T47D (cell line): Measurements from ENCODE around the gene MYO16.

Source experiments
- DNase-seq, 2 experiments: peaks; one replicate each; pipeline versions ENCODE4 v3.0.0 to v3.0.0-alpha.2; 2011 to 2012; ENCODE audit warnings: low read depth in 1 of 2, low spot score in 1 of 2
- JUND ChIP-seq: IDR thresholded peaks from 2 replicates; pipeline ENCODE4 v1.6.1; 2012; ENCODE audit warnings: low read depth
- in situ Hi-C: cut with HindIII; loops from 2 replicates; pipeline ENCODE4 v1.10.0; 2016; ENCODE audit warnings: low sequenced_read_pairs, low pct_unique_long_range_greater_than_20kb

The MYO16 gene

GRCh38 chr13:108629181-108629752, at the start of gene MYO16:
Gene MYO16, plus strand, starts transcription at chr13:108629611. Its CDS starts 234 bp downstream, at chr13:108629845.
- in situ Hi-C loops: no loop called here
- no peak for DNase-seq
- no peak for TF ChIP-seq JUND

DNA sequence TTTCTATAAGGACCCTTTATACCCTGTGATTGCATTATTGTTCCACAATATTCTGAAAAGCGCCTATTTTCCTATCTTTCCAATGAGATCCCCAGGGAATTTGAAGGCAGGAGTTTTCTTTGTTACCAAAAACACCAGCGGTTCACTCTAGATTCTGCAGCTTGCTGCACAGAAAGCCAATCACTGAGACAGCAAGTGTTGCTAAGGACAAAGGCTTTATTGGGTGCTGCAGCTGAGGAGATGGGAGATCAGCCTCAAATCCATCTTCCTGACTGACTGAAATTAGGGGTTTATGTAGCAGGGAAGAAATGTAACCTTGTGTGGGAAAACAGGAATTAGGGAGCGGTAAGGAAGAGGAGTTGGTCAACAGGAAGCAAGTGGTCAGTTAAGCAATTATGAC, 42.6 kb upstream of the MYO16 start:
- in situ Hi-C loops: no loop called here
- DNase-seq: no peak
- no peak for TF ChIP-seq JUND

DNA sequence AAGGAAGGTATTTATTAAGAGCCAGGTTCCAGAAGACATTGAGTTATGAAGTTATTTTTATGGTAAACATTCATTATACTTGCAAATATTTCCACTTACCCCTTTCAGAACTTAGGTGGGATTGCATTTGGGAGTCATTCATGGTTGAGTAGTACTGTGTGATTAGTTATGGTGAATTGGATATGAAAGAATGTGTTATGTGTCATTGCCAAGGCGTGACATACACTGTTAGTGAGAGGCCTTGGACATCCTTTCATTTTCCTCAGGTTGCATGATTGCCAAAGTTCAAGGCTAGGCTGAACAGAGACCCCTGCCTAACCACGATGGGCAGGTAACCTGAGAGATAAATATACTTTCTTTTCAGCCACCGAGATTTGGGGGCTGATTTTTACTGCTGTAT, 40.9 kb upstream of the MYO16 start:
- no peak for TF ChIP-seq JUND
- no peak for DNase-seq
- in situ Hi-C loops: no loop called here

DNA sequence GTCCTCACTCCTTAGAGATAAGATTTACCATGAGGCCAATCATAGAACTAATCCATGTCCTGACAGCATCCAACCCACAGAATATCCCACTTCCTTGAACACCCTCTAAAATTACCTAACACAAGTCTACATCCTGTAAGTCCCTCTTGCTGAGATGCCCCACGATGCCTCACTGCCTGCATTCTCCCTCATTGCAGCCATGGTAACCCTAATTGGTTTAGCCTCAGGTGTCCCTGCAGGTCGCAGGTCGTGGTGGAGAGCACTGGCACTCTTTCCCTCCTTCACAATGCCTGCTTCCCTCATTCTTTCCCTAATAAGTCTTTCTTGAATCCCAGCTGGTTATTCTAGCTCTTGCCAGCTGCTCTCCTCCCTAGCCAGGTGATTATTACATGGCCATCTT, 35.3 kb upstream of the MYO16 start:
- TF ChIP-seq JUND: no peak
- no peak for DNase-seq
- in situ Hi-C loops: no loop called here

- no peak for DNase-seq
- in situ Hi-C loops: no loop called here
Measured at GRCh38 chr13:108595436-108596274, 33.8 kb upstream of the MYO16 start.

GRCh38 chr13:108597943-108598342, 31.5 kb upstream of the MYO16 start:
- DNase-seq: no peak
- no peak for TF ChIP-seq JUND
- in situ Hi-C loops: no loop called here

More at GRCh38 chr13:108595436-108596274, 33.8 kb upstream of the MYO16 start:
- TF ChIP-seq JUND: no peak

- no peak for TF ChIP-seq JUND
- in situ Hi-C loops: no loop called here
- DNase-seq: no peak
Measured at GRCh38 chr13:108606424-108606823, 23.0 kb upstream of the MYO16 start.

- in situ Hi-C loops: no loop called here
- peak; percentile 11 to 53 for DNase-seq
- no peak for TF ChIP-seq JUND
Measured at GRCh38 chr13:108609353-108609752, 20.1 kb upstream of the MYO16 start.

DNA sequence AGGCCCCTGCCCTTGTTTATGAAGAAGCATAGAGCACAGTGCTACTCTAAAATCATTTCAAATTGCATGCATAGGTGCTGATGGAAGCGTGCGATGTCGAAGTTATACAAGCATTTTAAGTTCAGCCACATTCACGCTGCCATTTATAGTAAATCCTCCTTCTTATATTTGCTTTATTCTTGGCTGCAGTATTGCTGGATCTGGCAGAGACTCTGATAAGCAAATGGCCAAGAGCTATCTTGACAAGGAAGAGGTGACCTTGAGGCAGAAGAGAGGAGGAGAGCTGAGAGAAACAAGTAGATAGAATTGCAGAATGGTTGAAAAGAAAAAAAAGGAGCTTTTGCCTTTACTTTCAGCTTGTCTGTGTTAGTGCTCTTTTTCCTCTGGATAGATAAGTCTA, 18.9 kb upstream of the MYO16 start:
- in situ Hi-C loops: no loop called here
- TF ChIP-seq JUND: no peak
- no peak for DNase-seq

GRCh38 chr13:108615241-108615640, 14.2 kb upstream of the MYO16 start:
- in situ Hi-C loops: no loop called here
- DNase-seq: no peak
- TF ChIP-seq JUND: no peak

DNA sequence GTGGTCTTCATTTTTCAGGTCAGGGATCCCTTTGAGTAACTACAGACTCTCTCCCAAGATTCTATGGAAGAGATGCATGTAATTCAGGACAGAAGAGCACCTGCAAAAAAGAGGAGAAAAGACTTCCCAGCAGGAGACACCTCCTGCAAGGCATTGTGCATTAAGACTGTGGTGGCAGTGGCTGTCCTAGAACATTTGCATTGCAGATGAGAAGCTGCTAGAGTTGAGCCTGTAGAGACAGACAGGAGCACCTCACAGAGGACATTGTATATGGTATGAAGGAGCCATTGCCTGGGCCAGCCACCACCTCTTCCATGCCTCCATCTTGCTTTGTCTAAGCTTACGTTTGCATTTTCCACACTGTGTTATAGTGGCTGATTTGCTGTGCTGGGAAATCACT, 11.2 kb upstream of the MYO16 start:
- no peak for DNase-seq
- TF ChIP-seq JUND: no peak
- in situ Hi-C loops: no loop called here

DNA sequence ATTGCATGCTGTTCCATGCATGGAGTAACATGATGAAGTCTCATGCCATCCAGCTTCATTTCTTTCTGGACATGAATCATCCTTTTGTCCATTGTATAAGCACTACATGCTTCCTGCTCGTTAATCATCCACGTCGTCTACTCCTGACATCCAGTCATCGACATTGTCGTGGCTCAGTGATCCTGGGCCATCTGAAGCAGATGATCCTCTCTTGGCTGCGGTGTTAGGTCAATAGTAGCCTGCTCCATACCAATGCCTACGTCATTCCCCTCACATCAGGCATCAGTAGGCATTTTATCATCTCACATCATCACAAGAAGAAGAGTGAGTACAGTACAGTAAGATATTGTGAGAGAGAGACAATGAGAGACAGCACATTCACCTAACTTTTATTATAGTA, 7.9 kb upstream of the MYO16 start:
- TF ChIP-seq JUND: no peak
- no peak for DNase-seq
- in situ Hi-C loops: no loop called here

DNA sequence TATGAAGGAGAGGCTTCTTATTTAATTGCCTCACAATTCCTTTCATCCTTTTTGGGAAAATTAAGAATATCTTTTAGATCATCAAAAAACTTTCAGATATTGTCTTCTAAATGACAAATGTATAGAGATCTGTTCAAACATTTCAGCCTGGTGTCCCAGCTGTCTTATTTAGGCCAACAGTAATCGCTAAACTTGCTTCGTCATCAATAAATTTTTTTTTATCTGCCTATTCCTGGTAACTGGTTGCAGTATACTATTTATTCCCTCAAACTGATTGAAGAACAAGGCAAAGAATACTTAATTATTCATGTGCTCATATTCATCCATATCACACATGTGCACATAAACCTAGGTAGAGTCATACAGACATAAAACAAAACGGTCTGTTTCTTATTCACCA, 5.3 kb upstream of the MYO16 start:
- in situ Hi-C loops: no loop called here
- no peak for DNase-seq
- no peak for TF ChIP-seq JUND

DNA sequence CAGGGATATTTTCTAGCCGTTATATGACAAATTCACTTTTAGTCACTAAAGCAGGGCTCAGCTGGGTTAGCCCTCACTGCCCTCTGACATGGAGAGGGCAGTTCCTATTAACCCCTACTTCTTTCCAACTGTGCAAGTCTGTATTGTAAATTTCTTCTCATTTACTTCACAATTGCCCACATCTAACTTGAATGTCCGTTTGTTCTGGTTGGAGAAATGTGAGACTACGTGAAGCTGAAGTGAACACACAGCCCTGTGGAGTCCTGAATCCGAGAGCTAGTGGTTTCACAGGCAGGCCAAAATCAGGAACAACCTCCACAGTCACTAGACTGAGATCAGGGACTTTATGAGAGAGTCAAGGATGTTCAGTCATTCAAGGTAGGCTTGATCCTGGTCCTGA, 4.4 kb upstream of the MYO16 start:
- in situ Hi-C loops: no loop called here
- TF ChIP-seq JUND: no peak
- DNase-seq: no peak
